ENCODE data around the gene FRMD4A. TPM values are rescaled to one million over a fixed set of nuclear protein-coding genes. Genes with fewer than 3 reads are reported as not detected.

FRMD4A gene
- total RNA-seq, 1 experiment from 2014 or later = 7.0 TPM

DNA sequence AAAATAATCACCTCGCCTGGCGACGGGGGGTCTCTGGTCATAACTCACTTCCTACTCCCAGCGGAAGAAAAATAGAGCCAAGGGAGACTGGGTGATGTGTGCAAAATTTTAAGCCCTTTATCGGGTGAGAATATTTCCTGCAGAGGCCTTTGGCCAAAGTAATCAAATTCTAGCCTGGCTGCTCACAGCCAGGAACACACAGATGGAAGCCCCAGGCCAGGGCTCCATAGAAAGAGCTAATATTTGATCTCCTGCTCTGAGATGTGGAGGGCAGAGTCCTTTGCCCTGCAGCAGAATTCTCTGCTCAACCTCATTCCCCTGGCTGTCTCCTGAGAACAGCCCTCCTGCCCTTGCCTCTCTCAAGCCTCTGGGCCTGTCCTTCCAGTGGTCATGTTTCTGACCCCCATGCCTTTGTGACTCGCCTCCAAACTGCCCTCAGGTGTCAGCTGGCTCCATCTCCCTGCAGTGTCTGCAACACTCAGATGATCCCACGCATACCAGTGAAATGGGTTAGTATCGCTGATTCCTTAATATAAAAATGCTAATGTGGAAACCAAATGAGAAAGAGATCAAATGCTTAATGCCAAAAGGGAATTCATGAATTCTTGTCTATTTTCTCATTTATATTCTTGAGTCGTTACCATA lies 34.5 kb downstream of the FRMD4A start:
- Mint-ChIP-seq H3K4me1 (ENCODE audit: low read depth, unreplicated experiment) (no peaks in the 10 kb centered on the region), H3K9me3 (ENCODE audit: low read depth, unreplicated experiment) (peaks cover under 1% of the 10 kb centered on the region), H3K36me3 (ENCODE audit: insufficient read depth, unreplicated experiment) (no peaks in the 10 kb centered on the region), H3K27ac (ENCODE audit: unreplicated experiment) (no peak overlapping the region), H3K4me3 (ENCODE audit: low read depth, unreplicated experiment) (no peak overlapping the region), H3K27me3 (ENCODE audit: unreplicated experiment) (peaks cover 21% of the 10 kb centered on the region)
- no TSS peak for BruUV-seq (replicated peaks)
- no peak for DNase-seq
- TF ChIP-seq, protein P1, sequence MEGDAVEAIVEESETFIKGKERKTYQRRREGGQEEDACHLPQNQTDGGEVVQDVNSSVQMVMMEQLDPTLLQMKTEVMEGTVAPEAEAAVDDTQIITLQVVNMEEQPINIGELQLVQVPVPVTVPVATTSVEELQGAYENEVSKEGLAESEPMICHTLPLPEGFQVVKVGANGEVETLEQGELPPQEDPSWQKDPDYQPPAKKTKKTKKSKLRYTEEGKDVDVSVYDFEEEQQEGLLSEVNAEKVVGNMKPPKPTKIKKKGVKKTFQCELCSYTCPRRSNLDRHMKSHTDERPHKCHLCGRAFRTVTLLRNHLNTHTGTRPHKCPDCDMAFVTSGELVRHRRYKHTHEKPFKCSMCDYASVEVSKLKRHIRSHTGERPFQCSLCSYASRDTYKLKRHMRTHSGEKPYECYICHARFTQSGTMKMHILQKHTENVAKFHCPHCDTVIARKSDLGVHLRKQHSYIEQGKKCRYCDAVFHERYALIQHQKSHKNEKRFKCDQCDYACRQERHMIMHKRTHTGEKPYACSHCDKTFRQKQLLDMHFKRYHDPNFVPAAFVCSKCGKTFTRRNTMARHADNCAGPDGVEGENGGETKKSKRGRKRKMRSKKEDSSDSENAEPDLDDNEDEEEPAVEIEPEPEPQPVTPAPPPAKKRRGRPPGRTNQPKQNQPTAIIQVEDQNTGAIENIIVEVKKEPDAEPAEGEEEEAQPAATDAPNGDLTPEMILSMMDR (IDR thresholded peaks at IDR 0.05; ENCODE audit: unreplicated experiment) = no peak
- CTCF ChIA-PET = no interaction called here
- intact Hi-C loops (cut with micrococcal nuclease; ENCODE audit: unreplicated experiment) = no loop called here

DNA sequence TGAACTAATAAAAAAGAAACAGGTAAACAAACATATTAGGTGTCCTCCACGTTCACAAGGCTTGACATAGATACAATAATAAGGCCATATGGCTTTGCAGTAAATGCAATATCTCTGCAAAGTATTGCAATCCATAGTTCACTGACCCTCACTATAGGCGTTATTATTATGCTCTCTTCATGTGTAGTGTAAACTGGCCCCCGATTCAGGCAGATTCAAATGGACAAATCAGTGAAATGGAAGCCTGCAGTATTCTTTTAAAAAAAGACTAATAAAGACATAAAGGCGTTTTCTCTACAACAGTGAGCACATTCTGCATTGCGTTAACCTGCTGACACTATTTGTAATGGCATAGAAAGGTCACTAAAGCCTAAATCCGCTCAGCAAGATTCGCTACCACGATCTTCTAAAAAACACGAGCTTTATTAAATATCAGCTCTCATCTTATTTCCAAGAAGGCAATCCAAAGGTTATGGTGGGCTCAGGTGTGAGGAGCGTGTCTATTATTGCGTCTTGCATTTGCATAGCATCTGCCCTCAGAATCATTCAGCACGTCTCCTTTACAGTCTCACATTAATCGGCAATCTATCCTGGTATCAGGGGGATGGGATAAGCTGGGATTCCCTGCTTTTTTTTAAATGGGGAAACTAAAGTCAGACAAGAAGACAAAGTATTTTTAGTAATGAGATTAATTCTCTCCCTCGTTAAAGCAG lies 36.2 kb downstream of the FRMD4A start:
- TF ChIP-seq, protein P1 (IDR thresholded peaks at IDR 0.05; ENCODE audit: unreplicated experiment) = no peak
- CTCF ChIA-PET = no interaction called here
- H3K4me1 Mint-ChIP-seq (ENCODE audit: low read depth, unreplicated experiment) = no peaks in the 10 kb centered on the region
- intact Hi-C loops (cut with micrococcal nuclease; ENCODE audit: unreplicated experiment) = no loop called here
- no peak for DNase-seq
- H3K27me3 Mint-ChIP-seq (ENCODE audit: unreplicated experiment) = peaks cover 21% of the 10 kb centered on the region
- peaks cover 3% of the 10 kb centered on the region for H3K9me3 Mint-ChIP-seq (ENCODE audit: low read depth, unreplicated experiment)
- H3K27ac Mint-ChIP-seq (ENCODE audit: unreplicated experiment) = no peak overlapping the region
- no peaks in the 10 kb centered on the region for H3K36me3 Mint-ChIP-seq (ENCODE audit: insufficient read depth, unreplicated experiment)
- H3K4me3 Mint-ChIP-seq (ENCODE audit: low read depth, unreplicated experiment) = no peak overlapping the region
- BruUV-seq (replicated peaks) = no TSS peak

DNA sequence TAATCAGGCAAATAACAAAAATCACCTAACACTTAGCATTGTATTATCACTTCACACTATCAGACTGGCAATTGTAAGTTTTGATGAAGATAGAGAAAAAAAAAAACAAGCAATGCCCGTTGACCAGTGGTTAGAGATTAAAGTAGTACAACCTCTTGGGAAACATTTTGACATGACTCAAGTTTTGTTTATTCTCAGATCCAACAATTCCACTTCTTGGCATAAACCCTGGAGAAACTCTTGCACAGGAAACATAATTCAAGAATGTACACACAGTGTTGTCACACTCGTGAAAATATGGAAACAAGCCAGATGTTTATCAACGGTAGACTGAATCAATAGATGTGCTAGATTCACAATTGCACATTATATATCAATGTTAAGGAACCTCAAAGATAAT lies 37.2 kb downstream of the FRMD4A start:
- no TSS peak for BruUV-seq (replicated peaks)
- intact Hi-C loops (cut with micrococcal nuclease; ENCODE audit: unreplicated experiment) = no loop called here
- Mint-ChIP-seq H3K4me1 (ENCODE audit: low read depth, unreplicated experiment) (no peaks in the 10 kb centered on the region), H3K27ac (ENCODE audit: unreplicated experiment) (no peak overlapping the region), H3K4me3 (ENCODE audit: low read depth, unreplicated experiment) (no peak overlapping the region), H3K27me3 (ENCODE audit: unreplicated experiment) (peaks cover 23% of the 10 kb centered on the region), H3K36me3 (ENCODE audit: insufficient read depth, unreplicated experiment) (no peaks in the 10 kb centered on the region), H3K9me3 (ENCODE audit: low read depth, unreplicated experiment) (peaks cover 3% of the 10 kb centered on the region)
- TF ChIP-seq, protein P1 (IDR thresholded peaks at IDR 0.05; ENCODE audit: unreplicated experiment) = no peak
- DNase-seq = no peak
- CTCF ChIA-PET = no interaction called here

DNA sequence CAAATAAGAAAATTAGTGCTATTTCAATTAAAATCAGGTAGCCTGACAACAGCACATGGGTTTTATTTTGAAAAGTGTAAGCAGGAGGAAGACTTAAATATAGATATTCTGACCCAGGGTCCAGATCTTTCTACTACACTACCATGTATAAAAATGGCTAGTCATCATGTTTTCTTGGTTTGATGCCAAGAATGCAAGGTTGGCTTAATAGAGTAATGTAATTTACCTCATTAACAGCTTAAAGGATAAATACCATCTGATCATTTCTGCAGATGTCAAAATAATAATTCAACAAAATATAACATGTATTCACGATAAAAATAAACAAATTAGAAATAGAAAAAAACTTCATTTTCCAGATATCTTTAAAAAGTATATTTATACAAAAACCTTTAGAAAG lies 39.4 kb downstream of the FRMD4A start:
- no peaks in the 10 kb centered on the region for H3K4me1 Mint-ChIP-seq (ENCODE audit: low read depth, unreplicated experiment)
- CTCF ChIA-PET = no interaction called here

More for the DNA sequence above, 39.4 kb downstream of the FRMD4A start:
- intact Hi-C loops (cut with micrococcal nuclease; ENCODE audit: unreplicated experiment) = no loop called here
- H3K27ac Mint-ChIP-seq (ENCODE audit: unreplicated experiment) = no peak overlapping the region
- H3K27me3 Mint-ChIP-seq (ENCODE audit: unreplicated experiment) = peaks cover 31% of the 10 kb centered on the region
- no TSS peak for BruUV-seq (replicated peaks)
- H3K4me3 Mint-ChIP-seq (ENCODE audit: low read depth, unreplicated experiment) = no peak overlapping the region
- no peak for DNase-seq
- peaks cover 3% of the 10 kb centered on the region for H3K9me3 Mint-ChIP-seq (ENCODE audit: low read depth, unreplicated experiment)
- TF ChIP-seq, protein P1 (IDR thresholded peaks at IDR 0.05; ENCODE audit: unreplicated experiment) = no peak
- H3K36me3 Mint-ChIP-seq (ENCODE audit: insufficient read depth, unreplicated experiment) = no peaks in the 10 kb centered on the region
